HepG2 (cell line): ENCODE results near the gene SYCP2. TPM values are rescaled to one million over a fixed set of nuclear protein-coding genes. Genes with fewer than 3 reads are reported as not detected.

Experiments used
- BCL6 ChIP-seq: IDR thresholded peaks from 2 replicates; pipeline ENCODE4 v1.6.1; 2016; ENCODE audit warnings: missing genetic modification reagents, missing compliant biosample characterization
- GATA4 ChIP-seq: sonication (generic); IDR thresholded peaks from 2 replicates; pipeline ENCODE4 v1.6.1; 2016; ENCODE audit warnings: antibody characterized with exemption, low read depth, borderline replicate concordance
- HNF1B ChIP-seq: sonication (generic); formaldehyde crosslinking; IDR thresholded peaks from 2 replicates; pipeline ENCODE4 v1.5.1; 2020; ENCODE audit warnings: mild to moderate bottlenecking, moderate library complexity, missing genetic modification reagents
- MBD4 ChIP-seq: IDR thresholded peaks from 2 replicates; pipeline ENCODE4 v1.6.1; 2012; ENCODE audit warnings: low read length, inconsistent platforms, borderline replicate concordance
- NR0B2 ChIP-seq: sonication (generic); formaldehyde crosslinking; IDR thresholded peaks from 2 replicates; pipeline ENCODE4 v1.4.0; 2020; ENCODE audit warnings: mild to moderate bottlenecking, missing genetic modification reagents
- PBX2 ChIP-seq: IDR thresholded peaks from 2 replicates; pipeline ENCODE4 v1.6.1; 2016; ENCODE audit warnings: control low read depth
- SMC3 ChIP-seq: IDR thresholded peaks from 2 replicates; pipeline ENCODE4 v1.6.1; 2011; ENCODE audit warnings: low read length, improper control_type of control experiment
- SPEN ChIP-seq: sonication (generic); formaldehyde crosslinking; IDR thresholded peaks from 2 replicates; pipeline ENCODE4 v1.5.1; 2020; ENCODE audit warnings: low read depth, mild to moderate bottlenecking, missing genetic modification reagents
- SRY ChIP-seq: sonication (generic); formaldehyde crosslinking; IDR thresholded peaks from 2 replicates; pipeline ENCODE4 v1.8.0; 2022; ENCODE audit warnings: mild to moderate bottlenecking, missing genetic modification reagents
- STAT6 ChIP-seq: sonication (generic); formaldehyde crosslinking; IDR thresholded peaks from 2 replicates; pipeline ENCODE4 v1.4.0; 2020; ENCODE audit warnings: missing genetic modification reagents, mild to moderate bottlenecking, borderline replicate concordance
- UBTF ChIP-seq: sonication (generic); formaldehyde crosslinking; IDR thresholded peaks from 2 replicates; pipeline ENCODE4 v1.4.0; 2020; ENCODE audit warnings: mild to moderate bottlenecking, missing genetic modification reagents
- ZNF704 ChIP-seq: sonication (generic); formaldehyde crosslinking; IDR thresholded peaks from 2 replicates; pipeline ENCODE4 v1.8.1; 2023; ENCODE audit warnings: mild to moderate bottlenecking, inconsistent platforms, moderate library complexity, missing genetic modification reagents, borderline replicate concordance
- ZNF772 ChIP-seq: sonication (generic); formaldehyde crosslinking; IDR thresholded peaks from 2 replicates; pipeline ENCODE4 v1.5.0; 2020; ENCODE audit warnings: mild to moderate bottlenecking, missing genetic modification reagents
- ZSCAN5A ChIP-seq: sonication (generic); formaldehyde crosslinking; IDR thresholded peaks from 2 replicates; pipeline ENCODE4 v1.8.0; 2022; ENCODE audit warnings: mild to moderate bottlenecking, missing genetic modification reagents, borderline replicate concordance
- polyA plus RNA-seq, 8 experiments: library from polyadenylated mRNA; depleted of rRNA in 3 of 8; stranded (reverse) in 7 of 8; unstranded in 1 of 8; fragments of >200 nt; fragmentation: Illumina TruSeq in 4 of 8; extraction: Trizol in 4 of 8; gene quantifications; 2 replicates each; pipeline versions ENCODE4 v1.2.1 to v1.2.3, GENCODE V29; 2011 to 2016; ENCODE audit warnings: low read depth in 4 of 8, missing spikeins in 1 of 8, mixed read lengths in 1 of 8; ENCODE audit not compliant: insufficient read depth in 1 of 8
- total RNA-seq, 5 experiments: library from RNA; depleted of rRNA; stranded (reverse); fragments of >200 nt; fragmentation: Illumina TruSeq; extraction: Trizol; gene quantifications; 2 replicates each; pipeline ENCODE4 v1.2.3, GENCODE V29; 2016; ENCODE audit warnings: low read depth in 1 of 5

The SYCP2 gene
- total and polyA plus RNA-seq, 2 of the 13 experiments (the other 11 are each of a cell fraction or from before 2014, with no cell fraction given): 0.07 to 0.24 TPM

- no peak; the same call in 1 of the 2 replicates for TF ChIP-seq BCL6 (CRISPR knock-in tag)
- no peak for TF ChIP-seq PBX2 (CRISPR knock-in tag)
- TF ChIP-seq ZNF704 (CRISPR knock-in tag): peak; percentile 73
- TF ChIP-seq SRY (CRISPR knock-in tag): peak; percentile 82
- TF ChIP-seq MBD4: no peak
- TF ChIP-seq ZSCAN5A (CRISPR knock-in tag): 0 out of 2 replicates have a peak, but pooled peaks have one; percentile 43
- TF ChIP-seq ZNF772 (CRISPR knock-in tag): peak; percentile 58; the same call in 1 of the 2 replicates
- peak; percentile 73; the same call in 1 of the 2 replicates for TF ChIP-seq GATA4
- TF ChIP-seq HNF1B: peak; percentile 85; the same call in 1 of the 2 replicates
- peak; percentile 94 for TF ChIP-seq NR0B2 (CRISPR knock-in tag)
- peak; percentile 72 for TF ChIP-seq STAT6
- TF ChIP-seq SMC3: no peak
- peak; percentile 90 for TF ChIP-seq SPEN (CRISPR knock-in tag)
- TF ChIP-seq UBTF: peak; percentile 95; the same call in 1 of the 2 replicates
These were observed 6.9 kb upstream of the SYCP2 start, which contains the start of the genes FAM217B and PPP1R3D (continued) for GRCh38 chr20:59940129-59940955.
